Activated CD8-positive, alpha-beta T cell treated with anti-CD3 and anti-CD28 coated beads for 36 hours (primary cell): Measurements from ENCODE around the gene HOXC9. TPM values are rescaled to one million over a fixed set of nuclear protein-coding genes. Genes with fewer than 3 reads are reported as not detected.
A peak's percentile ranks its signal among the peaks of the same experiment; 100 is the strongest.

Source experiments
- ATAC-seq: fragments of 200-7000 bp; cut with Tn5 transposase; one replicate; pipeline ENCODE4 v1.10.0; 2021; ENCODE audit warnings: mild to moderate bottlenecking, moderate library complexity
- CTCF ChIA-PET: fragments of 350-600 bp; sonication (Branson Sonifier 250); formaldehyde crosslinking; loops from one replicate; lab custom pipeline; 2021; ENCODE audit warnings: antibody characterized with exemption; lab: Charles Lee
- POLR2A ChIA-PET: fragments of 350-600 bp; sonication (Branson Sonifier 250); formaldehyde crosslinking; loops from one replicate; lab custom pipeline; 2021; ENCODE audit warnings: antibody characterized with exemption; lab: Charles Lee
- DNase-seq: peaks from one replicate; pipeline ENCODE4 v3.0.0-alpha.2; 2020
- H3K27ac Mint-ChIP-seq: one replicate; pipeline ENCODE4 v1.8.0; 2021; ENCODE audit warnings: mild to moderate bottlenecking, mixed read lengths
- H3K27me3 Mint-ChIP-seq: one replicate; pipeline ENCODE4 v1.8.0; 2021; ENCODE audit warnings: mixed read lengths
- H3K36me3 Mint-ChIP-seq: one replicate; pipeline ENCODE4 v1.8.0; 2021; ENCODE audit warnings: low read depth, mixed read lengths
- H3K4me1 Mint-ChIP-seq: one replicate; pipeline ENCODE4 v1.8.0; 2021; ENCODE audit warnings: low read depth, mixed read lengths
- H3K4me3 Mint-ChIP-seq: one replicate; pipeline ENCODE4 v1.8.0; 2021; ENCODE audit warnings: mild to moderate bottlenecking, moderate library complexity, mixed read lengths
- H3K9me3 Mint-ChIP-seq: one replicate; pipeline ENCODE4 v1.8.0; 2021; ENCODE audit warnings: mixed read lengths
- CTCF ChIP-seq: fragments of 200-600 bp; IDR thresholded peaks from one replicate; pipeline ENCODE4 v1.8.0; 2022; ENCODE audit warnings: antibody characterized with exemption, mild to moderate bottlenecking
- intact Hi-C: fragments of 100-400 bp; cut with micrococcal nuclease; formaldehyde crosslinking; loops from one replicate; pipeline ENCODE4 v1.10.0; 2022
- total RNA-seq, 2 experiments: library from RNA; stranded (reverse); gene quantifications; one replicate each; pipeline ENCODE4 v1.2.3, GENCODE V29; 2021

The HOXC9 gene
- total RNA-seq, 2 experiments from 2014 or later: not detected

GRCh38 chr12:53994264-53995001 is 5.5 kb upstream of the HOXC9 start:
- DNase-seq: no peak
- Mint-ChIP-seq H3K4me3 (peak overlapping the region; percentile 62), H3K4me1 (peaks cover 41% of the 10 kb centered on the region)

GRCh38 chr12:53995002-53995377 is 5.0 kb upstream of the HOXC9 start:
- Mint-ChIP-seq H3K9me3 (no peaks in the 10 kb centered on the region), H3K27ac (no peak overlapping the region), H3K4me3 (peak overlapping the region; percentile 62), H3K27me3 (peaks cover 86% of the 10 kb centered on the region), H3K36me3 (peaks cover 2% of the 10 kb centered on the region), H3K4me1 (peaks cover 41% of the 10 kb centered on the region)
- ATAC-seq (peak; percentile 51), DNase-seq (no peak)
- intact Hi-C loops: no loop called here
- ChIA-PET POLR2A (no interaction called here), CTCF (interaction anchor here (1.4 to 2.7 kb wide), 2 partner anchors 38 to 213 kb away, joined by 5 to 8 read pairs; partner anchors contain the start of gene HOXC5)
- no peak for TF ChIP-seq CTCF

More at GRCh38 chr12:53994264-53995001, 5.5 kb upstream of the HOXC9 start:
- no peak for TF ChIP-seq CTCF
- ChIA-PET POLR2A (no interaction called here), CTCF (interaction anchor here (1.3 to 1.6 kb wide), 2 partner anchors 10 to 50 kb away, joined by 3 to 5 read pairs; partner anchors contain the start of gene HOXC10)
- intact Hi-C loops: loop anchor here (5.0 kb wide), 1 partner anchor 37 kb away; no protein-coding TSS in a partner anchor
- Mint-ChIP-seq H3K27ac (no peak overlapping the region), H3K36me3 (peaks cover 2% of the 10 kb centered on the region), H3K9me3 (no peaks in the 10 kb centered on the region), H3K27me3 (peaks cover 88% of the 10 kb centered on the region)
- no peak for ATAC-seq

- intact Hi-C loops: no loop called here
- CTCF ChIA-PET: interaction anchor here (0.9 to 2.7 kb wide), 6 partner anchors 9 to 213 kb away, joined by 3 to 8 read pairs (median 4); partner anchors contain the start of gene HOXC5
- Mint-ChIP-seq H3K4me3 (peak overlapping the region; percentile 62), H3K36me3 (peaks cover 2% of the 10 kb centered on the region), H3K27me3 (peaks cover 85% of the 10 kb centered on the region), H3K27ac (no peak overlapping the region), H3K9me3 (no peaks in the 10 kb centered on the region), H3K4me1 (peaks cover 36% of the 10 kb centered on the region)
- peak; percentile 47 for DNase-seq
- peak; percentile 40 for ATAC-seq
- POLR2A ChIA-PET: interaction anchor here (0.5 to 0.9 kb wide), 2 partner anchors 10 to 539 kb away, joined by 3 read pairs; no protein-coding TSS in a partner anchor
- no peak for TF ChIP-seq CTCF
Measured at GRCh38 chr12:53995378-53996239, 4.4 kb upstream of the HOXC9 start.

GRCh38 chr12:53996240-53997203 is 3.4 kb upstream of the HOXC9 start:
- H3K36me3 Mint-ChIP-seq: peaks cover 2% of the 10 kb centered on the region
- H3K27ac Mint-ChIP-seq: no peak overlapping the region
- H3K9me3 Mint-ChIP-seq: no peaks in the 10 kb centered on the region
- peak overlapping the region; percentile 62 for H3K4me3 Mint-ChIP-seq
- peaks cover 86% of the 10 kb centered on the region for H3K27me3 Mint-ChIP-seq
- ChIA-PET POLR2A (interaction anchor here (0.5 to 2.5 kb wide), 3 partner anchors 10 to 538 kb away, joined by 3 to 7 read pairs (median 3); no protein-coding TSS in a partner anchor), CTCF (interaction anchor here (0.8 to 6.7 kb wide), 9 partner anchors 8 to 253 kb away, joined by 3 to 58 read pairs (median 4); partner anchors contain the start of genes HOXC10 and HOXC5)
- intact Hi-C loops: no loop called here
- no peak for ATAC-seq
- TF ChIP-seq CTCF: no peak
- no peak for DNase-seq
- H3K4me1 Mint-ChIP-seq: peaks cover 36% of the 10 kb centered on the region
